B cell (primary cell): ENCODE results near the gene WDR27.

Experiments
- CTCF ChIP-seq: fragments of 200-600 bp; IDR thresholded peaks from one replicate; pipeline ENCODE4 v1.8.0; 2022; ENCODE audit warnings: antibody characterized with exemption, mild to moderate bottlenecking
- EZH2 ChIP-seq: IDR thresholded peaks from 2 replicates; pipeline ENCODE4 v1.6.1; 2012; ENCODE audit warnings: borderline replicate concordance, low read depth, mild to moderate bottlenecking, moderate library complexity, low read length; ENCODE audit not compliant: insufficient read depth, poor library complexity, severe bottlenecking

- TF ChIP-seq EZH2 (no peak), CTCF (no peak)
Measured at GRCh38 chr6:169469028-169469427, 232.8 kb downstream of the WDR27 start.
